Testis (tissue), 3 donors: ENCODE measurements around the gene CCDC71L. TPM values are rescaled to one million over a fixed set of nuclear protein-coding genes. Genes with fewer than 3 reads are reported as not detected.

Source experiments
- DNase-seq: peaks from one replicate; pipeline ENCODE4 v3.0.0-alpha.2; 2019
- H3K27ac ChIP-seq, 2 donors: fragments of 200-600 bp; sonication (generic); one replicate each; pipeline ENCODE4 v1.5.1; 2019
- H3K27me3 ChIP-seq: fragments of 200-600 bp; sonication (generic); one replicate; pipeline ENCODE4 v1.5.1; 2019
- H3K36me3 ChIP-seq: fragments of 200-600 bp; sonication (generic); one replicate; pipeline ENCODE4 v1.5.1; 2017; ENCODE audit warnings: low read depth; ENCODE audit errors: missing control alignments
- H3K4me1 ChIP-seq: fragments of 200-600 bp; sonication (generic); one replicate; pipeline ENCODE4 v1.5.1; 2019
- H3K4me3 ChIP-seq, 2 donors: fragments of 200-600 bp; sonication (generic); one replicate each; pipeline ENCODE4 v1.5.1; 2017 to 2019
- H3K9me3 ChIP-seq: fragments of 200-600 bp; sonication (generic); one replicate; pipeline ENCODE4 v1.5.1; 2017
- POLR2A ChIP-seq: fragments of 450-650 bp; IDR thresholded peaks from one replicate; pipeline ENCODE4 v1.6.1; 2017; ENCODE audit warnings: antibody characterized with exemption, mild to moderate bottlenecking, moderate library complexity
- WGBS, 2 donors: methylation state at CpG; one replicate each; pipeline ENCODE4 v1.1.5; 2018; 5-methylcytosine and 5-hydroxymethylcytosine counted together
- intact Hi-C: fragments of 100-400 bp; cut with DNase I; formaldehyde crosslinking; loops from one replicate; pipeline ENCODE4 v1.15.1; 2023; ENCODE audit warnings: low total_unique reads
- polyA plus RNA-seq: library from polyadenylated mRNA; stranded (reverse); fragments of 350-450 nt; fragmentation: Illumina TruSeq; extraction: RNeasy Lipid Tissue Mini Kit (QIAGEN cat#74804); gene quantifications from one replicate; pipeline ENCODE4 v1.2.3, GENCODE V29; 2014; ENCODE audit warnings: low read depth, low replicate concordance; ENCODE audit not compliant: insufficient read depth
- total RNA-seq, 2 donors: library from RNA; depleted of rRNA; stranded (reverse); fragments of >200 nt; gene quantifications; one replicate each; pipeline ENCODE4 v1.2.3, GENCODE V29; 2016
- TF ChIP-seq, protein P1 (sequence below), 3 experiments: fragments of 450-650 bp in 2 of 3; fragments of 200-600 bp in 1 of 3; sonication (generic) in 1 of 3; IDR thresholded peaks; one replicate each; pipeline ENCODE4 v1.5.1; 2016 to 2019; ENCODE audit warnings: antibody characterized with exemption in 3 of 3, mild to moderate bottlenecking in 2 of 3, moderate library complexity in 1 of 3

CCDC71L gene
- total and polyA plus RNA-seq, 3 donors from 2014 or later, result 10.0 to 38.0 (median 33.9) TPM

DNA sequence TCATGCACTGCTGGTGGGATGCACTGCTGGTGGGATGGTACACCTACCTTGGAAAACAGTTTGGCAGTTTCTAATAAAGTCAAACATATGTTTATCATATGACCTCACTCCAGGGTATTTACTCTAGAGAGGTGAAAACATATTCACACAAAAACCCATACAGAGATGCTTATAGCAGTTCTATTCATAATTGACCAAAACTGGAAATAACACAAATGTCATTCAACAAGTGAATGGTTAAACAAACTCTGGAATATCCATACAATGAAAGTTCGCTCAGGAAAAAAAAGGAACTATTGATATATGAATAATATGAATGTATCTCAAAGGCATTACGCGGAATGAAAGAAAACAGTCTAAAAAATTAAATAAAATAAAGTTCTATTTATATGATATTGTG lies 19.5 kb downstream of the CCDC71L start:
- 86 to 93% methylated on average over 3 of the region's 3 CpGs for WGBS, 2 donors
- Histone ChIP-seq H3K4me1 (no peaks in the 10 kb centered on the region), H3K27me3 (no peaks in the 10 kb centered on the region), H3K36me3 (no peaks in the 10 kb centered on the region), H3K27ac (no peak overlapping the region), H3K9me3 (no peaks in the 10 kb centered on the region), H3K4me3 (no peak overlapping the region)
- no peak for DNase-seq
- no peak for TF ChIP-seq POLR2A
- TF ChIP-seq, protein P1, sequence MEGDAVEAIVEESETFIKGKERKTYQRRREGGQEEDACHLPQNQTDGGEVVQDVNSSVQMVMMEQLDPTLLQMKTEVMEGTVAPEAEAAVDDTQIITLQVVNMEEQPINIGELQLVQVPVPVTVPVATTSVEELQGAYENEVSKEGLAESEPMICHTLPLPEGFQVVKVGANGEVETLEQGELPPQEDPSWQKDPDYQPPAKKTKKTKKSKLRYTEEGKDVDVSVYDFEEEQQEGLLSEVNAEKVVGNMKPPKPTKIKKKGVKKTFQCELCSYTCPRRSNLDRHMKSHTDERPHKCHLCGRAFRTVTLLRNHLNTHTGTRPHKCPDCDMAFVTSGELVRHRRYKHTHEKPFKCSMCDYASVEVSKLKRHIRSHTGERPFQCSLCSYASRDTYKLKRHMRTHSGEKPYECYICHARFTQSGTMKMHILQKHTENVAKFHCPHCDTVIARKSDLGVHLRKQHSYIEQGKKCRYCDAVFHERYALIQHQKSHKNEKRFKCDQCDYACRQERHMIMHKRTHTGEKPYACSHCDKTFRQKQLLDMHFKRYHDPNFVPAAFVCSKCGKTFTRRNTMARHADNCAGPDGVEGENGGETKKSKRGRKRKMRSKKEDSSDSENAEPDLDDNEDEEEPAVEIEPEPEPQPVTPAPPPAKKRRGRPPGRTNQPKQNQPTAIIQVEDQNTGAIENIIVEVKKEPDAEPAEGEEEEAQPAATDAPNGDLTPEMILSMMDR (IDR thresholded peaks at IDR 0.05), result no peak
- intact Hi-C loops, result no loop called here

DNA sequence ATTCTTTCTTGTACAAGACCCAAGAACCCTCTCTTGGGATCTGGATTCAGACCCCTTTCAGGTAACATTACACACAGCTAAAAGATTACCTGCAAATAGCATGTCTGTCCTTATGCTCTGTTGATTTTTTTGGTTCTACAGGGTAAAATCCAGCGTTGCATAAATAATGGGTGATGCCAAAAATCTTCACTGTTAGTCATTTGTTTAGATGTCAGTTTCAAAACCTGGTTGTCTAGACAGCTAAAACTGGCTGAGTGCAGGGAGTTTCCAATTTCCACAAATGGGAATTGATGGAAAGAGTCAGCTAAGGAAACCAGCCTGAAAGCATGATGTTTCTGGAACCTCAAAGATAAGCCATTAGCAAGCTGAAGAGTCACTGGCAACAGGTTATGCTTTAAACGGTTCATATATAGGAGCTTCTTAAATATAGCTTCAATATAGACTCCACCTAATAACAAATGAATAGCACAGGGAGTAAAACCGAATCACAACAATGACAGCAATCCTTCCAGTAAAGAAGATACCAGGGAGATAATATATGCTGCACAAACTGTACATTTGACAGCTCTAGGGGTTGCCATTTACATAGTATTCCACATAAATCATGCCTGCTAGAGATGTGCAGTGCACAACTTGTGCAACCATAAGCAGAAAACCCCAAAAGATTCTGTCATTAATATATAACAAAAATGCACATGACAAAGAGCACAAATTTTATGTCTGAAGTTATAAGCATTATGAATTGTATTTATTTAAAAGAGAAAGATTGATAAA lies 20.4 kb downstream of the CCDC71L start:
- no peaks in the 10 kb centered on the region for H3K4me1 ChIP-seq
- intact Hi-C loops, result no loop called here
- WGBS, 2 donors, result 73 to 78% methylated on average over 3 of the region's 3 CpGs
- no peak overlapping the region for H3K4me3 ChIP-seq
- H3K36me3 ChIP-seq, result no peaks in the 10 kb centered on the region
- DNase-seq, result no peak
- TF ChIP-seq, protein P1 (IDR thresholded peaks at IDR 0.05), result no peak
- no peak for TF ChIP-seq POLR2A
- no peaks in the 10 kb centered on the region for H3K27me3 ChIP-seq
- H3K27ac ChIP-seq, result no peak overlapping the region
- no peaks in the 10 kb centered on the region for H3K9me3 ChIP-seq

DNA sequence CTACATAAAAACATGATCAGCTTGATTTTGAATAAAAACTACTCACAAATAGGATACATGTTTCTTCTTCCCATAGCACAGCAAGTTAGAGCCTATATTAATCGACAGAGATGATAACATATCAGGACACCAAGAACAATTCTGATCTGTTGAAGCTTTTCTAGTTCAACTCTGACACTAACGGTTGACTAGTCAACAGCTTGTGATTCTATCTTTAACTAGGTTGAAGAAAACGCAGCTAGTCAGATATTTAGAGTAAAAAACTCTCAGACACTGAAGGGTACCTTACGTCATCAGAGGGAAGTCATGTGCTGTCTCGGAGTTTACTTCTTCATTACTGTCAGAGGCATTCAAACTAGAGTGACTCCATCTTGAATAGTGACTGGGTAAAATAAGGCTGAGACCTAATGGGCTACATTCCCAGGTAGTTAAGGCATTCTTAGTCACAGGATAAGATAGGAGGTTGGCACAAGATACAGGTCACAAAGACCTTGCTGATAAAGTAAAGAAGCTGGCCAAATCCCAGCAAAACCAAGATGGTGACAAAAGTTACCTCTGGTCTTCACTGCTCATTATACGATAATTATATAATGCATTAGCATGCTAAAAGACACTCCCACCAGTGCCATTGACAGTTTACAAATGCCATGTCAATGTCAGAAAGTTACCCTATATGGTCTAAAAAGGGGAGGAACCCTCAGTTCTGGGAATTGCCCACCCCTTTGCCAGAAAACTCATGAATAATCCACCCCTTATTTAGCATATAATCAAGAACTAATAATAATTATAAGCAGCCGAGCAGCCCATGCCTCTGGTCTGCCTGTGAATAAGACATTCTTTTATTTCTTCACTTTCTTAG lies 21.3 kb downstream of the CCDC71L start:
- DNase-seq, result no peak
- intact Hi-C loops, result no loop called here
- 88 to 89% methylated on average over 7 of the region's 7 CpGs for WGBS, 2 donors
- H3K4me3 ChIP-seq, result no peak overlapping the region
- H3K4me1 ChIP-seq, result no peaks in the 10 kb centered on the region
- H3K27ac ChIP-seq, result no peak overlapping the region
- no peaks in the 10 kb centered on the region for H3K27me3 ChIP-seq
- no peaks in the 10 kb centered on the region for H3K36me3 ChIP-seq
- no peak for TF ChIP-seq POLR2A
- TF ChIP-seq, protein P1 (IDR thresholded peaks at IDR 0.05), result no peak
- no peaks in the 10 kb centered on the region for H3K9me3 ChIP-seq

DNA sequence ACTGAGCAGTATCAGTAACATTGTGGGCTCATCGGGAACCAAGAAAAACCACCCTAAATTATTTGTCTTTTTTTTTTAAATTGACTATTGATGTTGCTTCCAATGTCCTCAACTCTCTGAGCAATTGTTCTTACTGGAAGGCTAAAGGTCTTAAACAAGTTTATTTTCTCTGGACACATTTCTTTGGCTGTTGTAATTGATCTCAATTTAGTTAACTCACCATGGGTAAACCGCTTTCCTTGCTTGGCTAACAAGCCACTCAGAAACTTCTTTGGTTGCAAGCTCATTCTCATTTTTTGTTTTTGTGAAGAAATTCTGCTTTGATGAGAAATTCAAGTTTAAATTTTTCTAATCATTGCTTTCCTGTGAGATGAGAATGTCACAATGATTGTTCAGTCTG lies 25.5 kb downstream of the CCDC71L start:
- intact Hi-C loops, result no loop called here
- H3K36me3 ChIP-seq, result no peaks in the 10 kb centered on the region
- 64 to 75% methylated on average over 2 of the region's 2 CpGs for WGBS, 2 donors
- H3K4me3 ChIP-seq, result no peak overlapping the region
- no peaks in the 10 kb centered on the region for H3K4me1 ChIP-seq
- H3K27me3 ChIP-seq, result no peaks in the 10 kb centered on the region
- H3K9me3 ChIP-seq, result no peaks in the 10 kb centered on the region
- no peak overlapping the region for H3K27ac ChIP-seq
- DNase-seq, result no peak
- TF ChIP-seq, protein P1 (IDR thresholded peaks at IDR 0.05), result no peak
- no peak for TF ChIP-seq POLR2A
